ENCODE results near the gene SCAF1. TPM values are rescaled to one million over a fixed set of nuclear protein-coding genes. Genes with fewer than 3 reads are reported as not detected.

SCAF1 gene
- polyA plus RNA-seq, 3 donors: 0.39 to 7.5 (median 0.68) TPM

DNA sequence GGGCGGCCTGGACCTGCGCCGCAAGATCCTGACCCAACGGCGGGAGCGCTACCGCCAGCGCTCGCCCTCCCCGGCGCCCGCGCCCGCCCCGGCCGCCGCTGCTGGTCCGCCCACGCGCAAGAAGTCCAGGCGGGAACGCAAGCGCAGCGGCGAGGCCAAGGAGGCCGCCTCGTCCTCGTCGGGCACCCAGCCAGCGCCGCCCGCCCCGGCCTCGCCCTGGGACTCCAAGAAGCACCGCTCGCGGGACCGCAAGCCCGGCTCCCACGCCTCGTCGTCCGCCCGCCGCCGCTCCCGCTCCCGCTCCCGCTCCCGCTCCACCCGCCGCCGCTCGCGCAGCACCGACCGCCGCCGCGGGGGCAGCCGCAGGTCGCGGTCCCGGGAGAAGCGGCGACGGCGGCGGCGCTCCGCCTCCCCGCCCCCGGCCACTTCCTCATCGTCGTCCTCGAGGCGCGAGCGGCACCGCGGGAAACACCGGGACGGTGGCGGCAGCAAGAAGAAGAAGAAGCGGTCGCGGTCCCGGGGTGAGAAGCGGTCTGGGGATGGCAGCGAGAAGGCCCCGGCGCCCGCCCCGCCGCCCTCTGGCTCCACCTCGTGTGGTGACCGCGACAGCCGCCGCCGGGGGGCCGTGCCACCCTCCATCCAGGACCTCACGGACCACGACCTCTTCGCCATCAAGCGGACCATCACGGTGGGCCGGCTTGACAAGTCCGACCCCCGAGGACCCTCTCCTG is 10.0 kb downstream of the SCAF1 start:
- H2AFZ ChIP-seq (ENCODE audit: insufficient read depth, low read depth, low read length, poor library complexity, severe bottlenecking): no peak overlapping the region
- 97% methylated on average over 80 of the region's 110 CpGs for WGBS (ENCODE audit: insufficient coverage)
- peaks cover 0 to 3% (median 2%) of the 10 kb centered on the region in 3 donors for H3K27me3 Mint-ChIP-seq (ENCODE audit: low read depth in 3 of 3)
- H3K4me1 ChIP-seq (ENCODE audit: control insufficient read depth in 1 of 2, insufficient read depth in 2 of 2, low read length in 2 of 2): no peaks in the 10 kb centered on the region
- no peak overlapping the region for H3K27ac ChIP-seq (ENCODE audit: low read depth in 1 of 2, low read length in 2 of 2)
- H3K9me3 ChIP-seq (replicated peaks in 1 of 2; ENCODE audit: control insufficient read depth in 1 of 2, insufficient read depth in 1 of 2, low read length in 2 of 2): no peaks in the 10 kb centered on the region
- peaks cover 8% of the 10 kb centered on the region for H3K79me2 ChIP-seq (ENCODE audit: insufficient read depth, low read length)
- TF ChIP-seq, protein P1, sequence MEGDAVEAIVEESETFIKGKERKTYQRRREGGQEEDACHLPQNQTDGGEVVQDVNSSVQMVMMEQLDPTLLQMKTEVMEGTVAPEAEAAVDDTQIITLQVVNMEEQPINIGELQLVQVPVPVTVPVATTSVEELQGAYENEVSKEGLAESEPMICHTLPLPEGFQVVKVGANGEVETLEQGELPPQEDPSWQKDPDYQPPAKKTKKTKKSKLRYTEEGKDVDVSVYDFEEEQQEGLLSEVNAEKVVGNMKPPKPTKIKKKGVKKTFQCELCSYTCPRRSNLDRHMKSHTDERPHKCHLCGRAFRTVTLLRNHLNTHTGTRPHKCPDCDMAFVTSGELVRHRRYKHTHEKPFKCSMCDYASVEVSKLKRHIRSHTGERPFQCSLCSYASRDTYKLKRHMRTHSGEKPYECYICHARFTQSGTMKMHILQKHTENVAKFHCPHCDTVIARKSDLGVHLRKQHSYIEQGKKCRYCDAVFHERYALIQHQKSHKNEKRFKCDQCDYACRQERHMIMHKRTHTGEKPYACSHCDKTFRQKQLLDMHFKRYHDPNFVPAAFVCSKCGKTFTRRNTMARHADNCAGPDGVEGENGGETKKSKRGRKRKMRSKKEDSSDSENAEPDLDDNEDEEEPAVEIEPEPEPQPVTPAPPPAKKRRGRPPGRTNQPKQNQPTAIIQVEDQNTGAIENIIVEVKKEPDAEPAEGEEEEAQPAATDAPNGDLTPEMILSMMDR (IDR thresholded peaks at IDR 0.05): no peak
- no peaks in the 10 kb centered on the region for H3K27me3 ChIP-seq (ENCODE audit: control insufficient read depth in 2 of 2, insufficient read depth in 2 of 2, low read length in 2 of 2)
- H3K9ac ChIP-seq (ENCODE audit: insufficient read depth, low read length, poor library complexity, severe bottlenecking): no peak overlapping the region
- no peak for DNase-seq
- no peaks in the 10 kb centered on the region for H3K4me1 Mint-ChIP-seq
- peaks cover 64 to 86% of the 10 kb centered on the region in 2 donors for H3K36me3 Mint-ChIP-seq
- intact Hi-C loops (cut with micrococcal nuclease): no loop called here
- no peak overlapping the region for H3K4me3 ChIP-seq (replicated peaks in 1 of 3; ENCODE audit: low read depth in 2 of 3, low read length in 3 of 3)
- peaks cover 0 to 4% (median 0%) of the 10 kb centered on the region in 7 donors for H3K9me3 Mint-ChIP-seq
- H3K27ac Mint-ChIP-seq: no peak overlapping the region
- peaks cover 79 to 91% of the 10 kb centered on the region in 2 donors for H3K36me3 ChIP-seq (replicated peaks in 1 of 2; ENCODE audit: control insufficient read depth in 1 of 2, insufficient read depth in 2 of 2, low read length in 2 of 2)
- no peak overlapping the region for H3K4me3 Mint-ChIP-seq
- H3K4me2 ChIP-seq (replicated peaks; ENCODE audit: extremely low read depth, low read length, poor library complexity, severe bottlenecking): no peak overlapping the region
- H4K20me1 ChIP-seq (ENCODE audit: insufficient read depth, low read length): peaks cover 45% of the 10 kb centered on the region

DNA sequence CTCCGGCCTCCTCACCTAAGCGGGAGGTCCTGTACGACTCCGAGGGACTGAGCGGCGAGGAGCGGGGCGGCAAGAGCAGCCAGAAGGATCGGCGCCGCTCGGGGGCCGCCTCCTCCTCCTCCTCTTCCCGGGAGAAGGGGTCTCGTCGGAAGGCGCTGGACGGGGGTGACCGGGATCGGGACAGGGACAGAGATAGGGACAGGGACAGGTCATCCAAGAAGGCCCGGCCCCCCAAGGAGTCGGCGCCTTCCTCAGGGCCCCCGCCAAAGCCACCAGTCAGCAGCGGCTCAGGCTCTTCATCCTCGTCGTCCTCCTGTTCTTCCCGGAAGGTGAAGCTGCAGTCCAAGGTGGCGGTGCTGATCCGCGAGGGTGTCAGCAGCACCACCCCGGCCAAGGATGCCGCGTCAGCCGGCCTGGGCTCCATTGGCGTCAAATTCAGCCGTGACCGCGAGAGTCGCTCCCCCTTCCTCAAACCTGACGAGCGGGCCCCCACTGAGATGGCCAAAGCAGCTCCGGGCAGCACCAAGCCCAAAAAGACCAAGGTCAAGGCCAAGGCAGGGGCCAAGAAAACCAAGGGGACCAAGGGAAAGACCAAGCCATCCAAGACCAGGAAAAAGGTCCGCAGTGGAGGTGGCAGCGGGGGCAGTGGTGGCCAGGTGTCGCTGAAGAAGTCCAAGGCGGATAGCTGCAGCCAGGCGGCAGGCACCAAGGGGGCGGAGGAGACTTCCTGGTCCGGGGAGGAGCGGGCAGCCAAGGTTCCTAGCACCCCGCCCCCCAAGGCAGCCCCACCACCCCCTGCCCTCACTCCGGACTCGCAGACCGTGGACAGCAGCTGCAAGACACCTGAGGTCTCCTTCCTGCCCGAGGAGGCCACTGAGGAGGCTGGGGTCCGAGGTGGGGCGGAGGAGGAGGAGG is 10.8 kb downstream of the SCAF1 start:
- no peak overlapping the region for H3K27ac ChIP-seq (ENCODE audit: low read depth in 1 of 2, low read length in 2 of 2)
- TF ChIP-seq, protein P1 (IDR thresholded peaks at IDR 0.05): no peak
- no peak overlapping the region for H3K4me2 ChIP-seq (replicated peaks; ENCODE audit: extremely low read depth, low read length, poor library complexity, severe bottlenecking)
- no peak overlapping the region for H3K9ac ChIP-seq (ENCODE audit: insufficient read depth, low read length, poor library complexity, severe bottlenecking)
- H3K4me1 Mint-ChIP-seq: no peaks in the 10 kb centered on the region
- no peak overlapping the region for H3K4me3 Mint-ChIP-seq
- H3K4me1 ChIP-seq (ENCODE audit: control insufficient read depth in 1 of 2, insufficient read depth in 2 of 2, low read length in 2 of 2): no peaks in the 10 kb centered on the region
- peaks cover 39% of the 10 kb centered on the region for H4K20me1 ChIP-seq (ENCODE audit: insufficient read depth, low read length)
- H3K9me3 ChIP-seq (replicated peaks in 1 of 2; ENCODE audit: control insufficient read depth in 1 of 2, insufficient read depth in 1 of 2, low read length in 2 of 2): no peaks in the 10 kb centered on the region
- DNase-seq: no peak
- peaks cover 8% of the 10 kb centered on the region for H3K79me2 ChIP-seq (ENCODE audit: insufficient read depth, low read length)
- intact Hi-C loops (cut with micrococcal nuclease): no loop called here
- H3K36me3 ChIP-seq (replicated peaks in 1 of 2; ENCODE audit: control insufficient read depth in 1 of 2, insufficient read depth in 2 of 2, low read length in 2 of 2): peaks cover 78 to 91% of the 10 kb centered on the region in 2 donors
- no peak overlapping the region for H3K4me3 ChIP-seq (replicated peaks in 1 of 3; ENCODE audit: low read depth in 2 of 3, low read length in 3 of 3)
- no peak overlapping the region for H3K27ac Mint-ChIP-seq
- no peak overlapping the region for H2AFZ ChIP-seq (ENCODE audit: insufficient read depth, low read depth, low read length, poor library complexity, severe bottlenecking)
- peaks cover 0 to 4% (median 0%) of the 10 kb centered on the region in 7 donors for H3K9me3 Mint-ChIP-seq
- peaks cover 66 to 86% of the 10 kb centered on the region in 2 donors for H3K36me3 Mint-ChIP-seq
- no peaks in the 10 kb centered on the region for H3K27me3 ChIP-seq (ENCODE audit: control insufficient read depth in 2 of 2, insufficient read depth in 2 of 2, low read length in 2 of 2)
- WGBS (ENCODE audit: insufficient coverage): 98% methylated on average over 46 of the region's 58 CpGs
- peaks cover 0 to 3% (median 0%) of the 10 kb centered on the region in 3 donors for H3K27me3 Mint-ChIP-seq (ENCODE audit: low read depth in 3 of 3)

Measured in CD14-positive monocyte (primary cell).